ENCODE measurements around the gene FAM193B. TPM values are rescaled to one million over a fixed set of nuclear protein-coding genes. Genes with fewer than 3 reads are reported as not detected.
"Not testable (repeated sequence)": the region's sequence is repeated elsewhere in the genome, so short reads cannot be mapped to it uniquely, and the experiment has no call there.

FAM193B gene
- total and polyA plus RNA-seq, 5 donors from 2014 or later = 2.8 to 179 (median 3.7) TPM

DNA sequence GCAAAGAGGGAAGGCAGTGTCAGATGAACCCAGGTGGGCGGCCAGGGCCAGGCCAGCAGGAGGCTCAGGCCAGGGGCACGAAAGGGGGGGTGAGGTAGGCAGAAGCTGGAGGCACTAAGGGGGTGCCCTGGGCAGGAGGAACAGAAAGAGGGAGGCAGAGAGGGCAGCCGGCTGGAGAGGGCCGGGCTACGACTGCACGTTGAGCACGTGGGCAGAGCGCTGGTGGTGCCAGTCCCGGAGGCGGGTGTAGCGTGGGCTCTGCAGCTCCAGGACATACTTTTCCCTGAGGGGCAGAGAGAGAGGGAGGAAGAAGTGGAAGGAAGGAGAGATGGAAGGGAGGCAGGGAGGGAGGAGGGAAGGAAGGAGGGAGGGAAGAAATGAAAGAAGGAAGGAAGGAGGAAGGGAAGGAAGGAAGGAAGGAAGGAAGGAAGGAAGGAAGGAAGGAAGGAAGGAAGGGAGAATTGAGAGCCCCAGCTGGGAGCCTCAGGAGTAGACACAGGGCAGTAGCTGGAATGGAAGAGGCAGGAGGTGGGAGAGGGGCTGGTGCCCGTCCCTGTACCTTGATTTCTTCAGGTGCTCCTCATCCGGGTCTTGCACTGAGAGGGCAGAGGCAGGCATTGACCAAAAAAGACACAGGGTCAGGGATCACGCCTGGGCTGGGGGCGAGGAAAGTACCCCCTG, 63.9 kb downstream of the FAM193B start:
- no peak overlapping the region for H3K4me3 ChIP-seq (ENCODE audit: low read depth, low read length)
- H3K4me1 ChIP-seq (ENCODE audit: control insufficient read depth, insufficient read depth, low read length, poor library complexity, severe bottlenecking) = no peaks in the 10 kb centered on the region
- Mint-ChIP-seq H3K27me3 (no peaks in the 10 kb centered on the region), H3K4me3 (no peak overlapping the region), H3K9me3 (peaks cover 0 to 1% (median 0%) of the 10 kb centered on the region in 7 donors), H3K27ac (no peak overlapping the region), H3K36me3 (peaks cover 7% of the 10 kb centered on the region), H3K4me1 (peaks cover 0 to 9% (median 4%) of the 10 kb centered on the region in 4 donors)
- no peak for DNase-seq
- H3K27me3 ChIP-seq (ENCODE audit: control insufficient read depth, insufficient read depth, low read length) = no peaks in the 10 kb centered on the region
- no peaks in the 10 kb centered on the region for H3K9me3 ChIP-seq (ENCODE audit: control insufficient read depth in 2 of 2, low read length in 2 of 2)
- H3K27ac ChIP-seq (ENCODE audit: insufficient read depth, low read length, poor library complexity, severe bottlenecking) = no peak overlapping the region
- ATAC-seq (ENCODE audit: low read depth in 2 of 2) = no peak
- H3K36me3 ChIP-seq (ENCODE audit: control insufficient read depth, insufficient read depth, low read length) = no peaks in the 10 kb centered on the region

DNA sequence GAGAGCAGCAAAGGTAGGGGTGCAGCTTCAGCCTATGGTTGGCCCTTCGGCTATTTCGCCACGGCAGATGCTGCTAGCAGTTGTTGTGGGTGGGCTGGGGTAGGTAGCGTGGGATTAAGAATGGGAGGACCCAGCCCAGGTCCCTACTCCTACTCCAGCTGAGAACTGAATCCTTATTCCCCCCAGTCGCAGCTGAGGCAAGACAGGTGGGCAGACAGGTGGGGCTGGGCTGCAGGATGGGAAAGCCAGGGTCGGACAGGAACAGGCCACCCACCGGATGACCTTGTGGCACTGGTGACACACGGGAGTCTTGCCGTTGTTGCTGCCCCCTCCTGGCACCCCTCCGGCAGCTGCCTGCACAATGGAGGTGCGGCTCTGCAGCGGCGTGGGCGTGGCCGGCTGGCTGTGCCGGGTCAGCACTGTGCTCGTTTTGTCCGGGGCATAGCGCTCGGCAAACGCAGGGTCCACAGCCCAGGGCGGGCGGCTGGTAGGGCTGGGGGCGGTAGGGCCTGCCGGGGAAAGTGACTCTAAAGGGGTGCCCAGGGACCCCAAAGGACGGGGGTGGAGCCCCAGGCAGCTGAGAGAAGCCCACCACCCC, 65.1 kb downstream of the FAM193B start:
- Histone ChIP-seq H3K27me3 (ENCODE audit: control insufficient read depth, insufficient read depth, low read length) (no peaks in the 10 kb centered on the region), H3K4me1 (ENCODE audit: control insufficient read depth, insufficient read depth, low read length, poor library complexity, severe bottlenecking) (no peaks in the 10 kb centered on the region), H3K9me3 (ENCODE audit: control insufficient read depth in 2 of 2, low read length in 2 of 2) (no peaks in the 10 kb centered on the region), H3K4me3 (ENCODE audit: low read depth, low read length) (no peak overlapping the region), H3K36me3 (ENCODE audit: control insufficient read depth, insufficient read depth, low read length) (no peaks in the 10 kb centered on the region), H3K27ac (ENCODE audit: insufficient read depth, low read length, poor library complexity, severe bottlenecking) (no peak overlapping the region)
- H3K36me3 Mint-ChIP-seq = peaks cover 16% of the 10 kb centered on the region
- no peak for ATAC-seq (ENCODE audit: low read depth in 2 of 2)
- no peak overlapping the region for H3K4me3 Mint-ChIP-seq
- no peak overlapping the region for H3K27ac Mint-ChIP-seq
- H3K9me3 Mint-ChIP-seq = peaks cover 0 to 1% (median 0%) of the 10 kb centered on the region in 7 donors
- peaks cover 0 to 9% (median 4%) of the 10 kb centered on the region in 4 donors for H3K4me1 Mint-ChIP-seq
- DNase-seq = no peak
- H3K27me3 Mint-ChIP-seq = no peaks in the 10 kb centered on the region

DNA sequence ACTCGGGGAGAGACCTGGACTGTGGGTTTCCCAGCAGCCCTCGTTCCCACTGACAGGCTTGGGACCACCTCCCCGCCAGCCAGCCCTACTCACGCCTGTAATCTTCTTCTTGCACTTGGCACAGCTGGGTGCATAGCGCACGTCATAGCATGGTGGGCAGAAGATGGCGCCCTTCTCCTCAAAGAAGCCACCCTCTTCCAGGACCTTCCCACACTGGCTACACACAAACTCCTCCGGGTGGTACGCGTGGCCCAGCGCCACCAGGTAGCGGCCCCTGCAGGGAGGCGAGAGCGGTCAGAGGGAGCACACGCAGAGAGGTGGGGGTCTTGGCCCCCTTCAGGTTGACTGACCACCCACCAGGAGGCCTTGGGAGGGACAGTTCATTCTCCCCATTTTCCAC, 66.4 kb downstream of the FAM193B start:
- Mint-ChIP-seq H3K27ac (no peak overlapping the region), H3K4me3 (no peak overlapping the region), H3K27me3 (no peaks in the 10 kb centered on the region), H3K4me1 (peaks cover 0 to 5% (median 2%) of the 10 kb centered on the region in 4 donors), H3K9me3 (peaks cover 0 to 1% (median 0%) of the 10 kb centered on the region in 7 donors), H3K36me3 (peaks cover 16% of the 10 kb centered on the region)
- Histone ChIP-seq H3K9me3 (ENCODE audit: control insufficient read depth in 2 of 2, low read length in 2 of 2) (no peaks in the 10 kb centered on the region), H3K4me3 (ENCODE audit: low read depth, low read length) (no peak overlapping the region), H3K27ac (ENCODE audit: insufficient read depth, low read length, poor library complexity, severe bottlenecking) (no peak overlapping the region), H3K4me1 (ENCODE audit: control insufficient read depth, insufficient read depth, low read length, poor library complexity, severe bottlenecking) (no peaks in the 10 kb centered on the region), H3K27me3 (ENCODE audit: control insufficient read depth, insufficient read depth, low read length) (no peaks in the 10 kb centered on the region), H3K36me3 (ENCODE audit: control insufficient read depth, insufficient read depth, low read length) (no peaks in the 10 kb centered on the region)
- ATAC-seq (ENCODE audit: low read depth in 2 of 2) (no peak), DNase-seq (no peak)

DNA sequence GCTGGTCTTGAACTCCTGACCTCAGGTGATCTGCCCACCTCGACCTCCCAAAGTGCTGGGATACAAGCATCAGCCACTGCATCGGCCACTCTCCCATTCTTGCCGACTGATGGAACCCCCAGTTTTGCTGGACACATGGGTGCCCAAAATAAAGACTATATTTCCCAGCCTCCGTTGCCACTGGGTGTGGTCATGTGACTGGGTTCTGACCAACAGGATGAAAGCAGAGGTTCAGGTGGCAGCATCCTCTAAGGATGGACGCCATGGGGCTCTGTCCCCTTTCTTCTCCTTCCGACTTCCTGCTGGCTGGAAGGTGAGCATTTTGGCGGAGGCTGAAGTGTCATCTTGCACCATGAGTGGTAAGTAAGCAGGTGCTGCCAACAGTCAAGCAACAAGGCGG, 67.2 kb downstream of the FAM193B start:
- Histone ChIP-seq H3K36me3 (ENCODE audit: control insufficient read depth, insufficient read depth, low read length) (no peaks in the 10 kb centered on the region), H3K27ac (ENCODE audit: insufficient read depth, low read length, poor library complexity, severe bottlenecking) (no peak overlapping the region), H3K27me3 (ENCODE audit: control insufficient read depth, insufficient read depth, low read length) (no peaks in the 10 kb centered on the region), H3K4me3 (ENCODE audit: low read depth, low read length) (no peak overlapping the region), H3K4me1 (ENCODE audit: control insufficient read depth, insufficient read depth, low read length, poor library complexity, severe bottlenecking) (no peaks in the 10 kb centered on the region), H3K9me3 (ENCODE audit: control insufficient read depth in 2 of 2, low read length in 2 of 2) (no peaks in the 10 kb centered on the region)
- Mint-ChIP-seq H3K27ac (no peak overlapping the region), H3K4me1 (peaks cover 0 to 2% (median 0%) of the 10 kb centered on the region in 4 donors), H3K9me3 (peaks cover 0 to 1% (median 0%) of the 10 kb centered on the region in 7 donors), H3K36me3 (peaks cover 12% of the 10 kb centered on the region), H3K27me3 (no peaks in the 10 kb centered on the region), H3K4me3 (no peak overlapping the region)
- DNase-seq (no peak), ATAC-seq (ENCODE audit: low read depth in 2 of 2) (no peak)

DNA sequence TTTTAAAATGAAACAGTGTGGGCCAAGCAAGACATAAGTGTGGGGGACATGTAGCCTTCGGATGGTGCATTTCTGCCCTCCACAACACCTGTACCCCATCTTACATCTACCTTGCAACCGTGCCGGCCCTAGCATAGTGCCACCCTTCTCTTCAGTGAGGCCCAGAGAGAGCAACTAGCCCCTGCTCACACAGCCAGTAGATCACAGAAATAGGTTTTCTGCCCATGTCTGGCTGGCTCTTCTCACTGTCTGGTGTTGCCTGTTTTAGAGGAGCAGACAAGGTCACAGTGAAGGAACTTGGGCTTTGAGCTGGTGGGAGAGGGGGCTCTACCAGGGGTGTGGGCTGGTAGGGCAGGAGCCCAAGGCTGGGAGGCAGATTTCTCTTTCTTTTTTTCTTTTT, 68.1 kb downstream of the FAM193B start:
- Mint-ChIP-seq H3K36me3 (peaks cover 12% of the 10 kb centered on the region), H3K27ac (no peak overlapping the region), H3K9me3 (peaks cover 0 to 1% (median 0%) of the 10 kb centered on the region in 7 donors), H3K27me3 (no peaks in the 10 kb centered on the region), H3K4me1 (peaks cover 0 to 2% (median 0%) of the 10 kb centered on the region in 4 donors), H3K4me3 (no peak overlapping the region)
- no peaks in the 10 kb centered on the region for H3K27me3 ChIP-seq (ENCODE audit: control insufficient read depth, insufficient read depth, low read length)
- H3K4me1 ChIP-seq (ENCODE audit: control insufficient read depth, insufficient read depth, low read length, poor library complexity, severe bottlenecking) = no peaks in the 10 kb centered on the region
- no peaks in the 10 kb centered on the region for H3K9me3 ChIP-seq (ENCODE audit: control insufficient read depth in 2 of 2, low read length in 2 of 2)
- ATAC-seq (ENCODE audit: low read depth in 2 of 2) (no peak), DNase-seq (no peak)
- H3K27ac ChIP-seq (ENCODE audit: insufficient read depth, low read length, poor library complexity, severe bottlenecking) = no peak overlapping the region
- no peak overlapping the region for H3K4me3 ChIP-seq (ENCODE audit: low read depth, low read length)
- H3K36me3 ChIP-seq (ENCODE audit: control insufficient read depth, insufficient read depth, low read length) = no peaks in the 10 kb centered on the region

DNA sequence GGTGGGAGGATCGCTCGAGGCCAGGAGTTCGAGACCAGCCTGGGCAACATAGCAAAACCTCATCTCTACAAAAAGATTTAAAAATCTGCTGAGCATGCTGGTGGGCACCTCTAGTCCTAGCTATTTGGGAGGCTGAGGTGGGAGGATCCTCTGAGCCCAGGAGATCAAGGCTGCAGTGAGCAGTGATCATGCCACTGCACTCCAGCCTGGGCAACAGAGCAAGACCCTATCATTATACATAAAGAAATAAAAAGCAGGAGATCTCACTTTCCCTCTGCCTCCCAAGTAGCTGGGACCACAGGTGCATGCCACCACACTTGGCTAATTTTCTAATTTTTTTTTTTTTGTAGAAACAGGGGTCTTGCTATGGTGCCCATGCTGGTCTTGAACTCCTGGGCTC, 68.6 kb downstream of the FAM193B start:
- H3K27me3 Mint-ChIP-seq; DNase-seq; H3K4me1 ChIP-seq (ENCODE audit: control insufficient read depth, insufficient read depth, low read length, poor library complexity, severe bottlenecking); H3K4me3 Mint-ChIP-seq; H3K36me3 ChIP-seq (ENCODE audit: control insufficient read depth, insufficient read depth, low read length); H3K27ac Mint-ChIP-seq; ATAC-seq (ENCODE audit: low read depth in 2 of 2); H3K9me3 ChIP-seq (ENCODE audit: control insufficient read depth in 2 of 2, low read length in 2 of 2); H3K4me1 Mint-ChIP-seq; H3K4me3 ChIP-seq (ENCODE audit: low read depth, low read length); H3K27me3 ChIP-seq (ENCODE audit: control insufficient read depth, insufficient read depth, low read length); H3K27ac ChIP-seq (ENCODE audit: insufficient read depth, low read length, poor library complexity, severe bottlenecking); H3K9me3 Mint-ChIP-seq: not testable (repeated sequence)
- peaks cover 12% of the 10 kb centered on the region for H3K36me3 Mint-ChIP-seq

DNA sequence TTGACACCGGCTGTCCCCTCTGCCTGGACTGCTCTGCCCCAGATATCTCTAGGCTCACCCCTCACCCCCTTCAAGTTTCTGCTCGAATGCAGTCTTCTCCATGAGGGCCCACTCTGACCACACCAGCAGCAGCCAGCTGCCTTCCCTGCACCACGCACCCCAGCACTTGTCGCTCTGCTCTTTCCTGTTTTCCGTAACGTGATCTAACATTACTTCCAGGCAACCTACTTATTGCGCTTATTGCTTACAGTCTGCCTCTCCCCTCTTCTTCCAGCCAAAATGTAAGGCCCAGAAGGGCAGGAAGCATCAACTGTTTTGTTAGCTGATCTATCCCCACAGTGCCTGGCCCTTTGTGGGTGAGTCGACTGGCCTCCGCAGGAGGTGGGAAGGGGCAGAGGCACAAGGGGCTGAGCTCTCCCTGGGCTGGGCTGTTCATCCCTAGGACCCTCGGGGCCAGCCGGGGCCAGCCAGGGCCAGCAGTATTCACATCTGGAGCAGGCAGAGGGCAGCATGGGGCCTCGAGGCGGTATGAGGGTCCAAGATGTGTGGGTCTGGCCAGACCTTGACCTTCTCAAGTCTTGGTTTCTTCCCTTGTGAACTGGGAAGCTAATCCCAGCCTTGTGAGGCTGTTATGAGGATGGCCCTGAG, 69.3 kb downstream of the FAM193B start:
- Mint-ChIP-seq H3K27me3 (no peaks in the 10 kb centered on the region), H3K36me3 (peaks cover 12% of the 10 kb centered on the region), H3K27ac (peak overlapping the region in 1 of 3 donors; percentile 2), H3K9me3 (peaks cover 0 to 1% (median 0%) of the 10 kb centered on the region in 7 donors), H3K4me3 (no peak overlapping the region), H3K4me1 (peaks cover 0 to under 1% (median 0%) of the 10 kb centered on the region in 4 donors)
- Histone ChIP-seq H3K36me3 (ENCODE audit: control insufficient read depth, insufficient read depth, low read length) (no peaks in the 10 kb centered on the region), H3K27ac (ENCODE audit: insufficient read depth, low read length, poor library complexity, severe bottlenecking) (no peak overlapping the region), H3K9me3 (ENCODE audit: control insufficient read depth in 2 of 2, low read length in 2 of 2) (no peaks in the 10 kb centered on the region), H3K4me3 (ENCODE audit: low read depth, low read length) (no peak overlapping the region), H3K4me1 (ENCODE audit: control insufficient read depth, insufficient read depth, low read length, poor library complexity, severe bottlenecking) (no peaks in the 10 kb centered on the region), H3K27me3 (ENCODE audit: control insufficient read depth, insufficient read depth, low read length) (no peaks in the 10 kb centered on the region)
- DNase-seq = no peak
- ATAC-seq (ENCODE audit: low read depth in 2 of 2) = no peak

Measured in CD4-positive, CD25-positive, alpha-beta regulatory T cell (primary cell).